Measurements from ENCODE around the gene OR6Q1. TPM values are rescaled to one million over a fixed set of nuclear protein-coding genes. Genes with fewer than 3 reads are reported as not detected.
"Not testable (repeated sequence)": the region's sequence is repeated elsewhere in the genome, so short reads cannot be mapped to it uniquely, and the experiment has no call there.

OR6Q1 gene
- polyA plus RNA-seq (2013, experiment 1 of 2; ENCODE audit: insufficient read length), result not detected
- polyA plus RNA-seq (2013, experiment 2 of 2; ENCODE audit: insufficient read length), result not detected

- no peak for DNase-seq
Measured at GRCh38 chr11:58030653-58031052, at the start of gene OR6Q1. Gene OR6Q1 (plus strand): TSS chr11:58030953. CDS start chr11:58030953, 0 bp downstream.

DNA sequence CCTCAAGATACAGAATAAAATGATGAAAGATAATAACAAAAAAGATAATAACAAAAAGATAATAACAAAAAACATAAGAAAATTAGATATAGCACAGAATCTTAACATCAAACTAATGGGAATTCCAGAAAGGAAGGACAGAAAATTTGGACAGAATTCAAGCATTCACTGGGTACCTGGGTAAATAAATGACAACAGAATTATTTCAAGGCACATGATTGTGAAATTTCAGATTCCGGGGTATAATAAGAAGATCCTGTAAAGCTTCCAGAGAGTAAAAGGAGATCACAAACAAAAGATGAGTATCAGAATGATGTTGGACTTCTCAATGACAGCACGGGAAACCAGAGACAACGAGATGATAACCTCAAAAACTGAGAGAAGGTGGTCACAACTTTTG lies 49.2 kb upstream of the OR6Q1 start:
- no peak for DNase-seq

DNA sequence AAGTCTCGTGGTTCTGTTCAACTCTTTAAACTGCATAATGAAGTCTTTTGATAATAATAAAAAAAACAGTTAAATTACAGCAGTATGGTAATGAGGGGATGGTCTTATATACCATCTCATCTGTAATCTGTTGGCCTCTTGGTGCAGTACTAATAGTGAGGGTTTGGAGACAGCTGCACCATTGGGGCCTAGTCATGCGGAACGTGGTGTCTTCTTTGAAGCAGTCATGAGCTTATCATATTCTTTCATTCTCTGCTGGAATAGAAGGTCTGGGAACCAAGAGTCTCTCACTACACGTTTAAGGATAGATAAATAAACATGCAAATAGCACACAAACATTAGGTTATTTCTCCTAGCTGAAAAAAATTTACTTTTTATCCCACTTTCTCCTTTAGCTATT lies 48.0 kb upstream of the OR6Q1 start:
- DNase-seq, result no peak

DNA sequence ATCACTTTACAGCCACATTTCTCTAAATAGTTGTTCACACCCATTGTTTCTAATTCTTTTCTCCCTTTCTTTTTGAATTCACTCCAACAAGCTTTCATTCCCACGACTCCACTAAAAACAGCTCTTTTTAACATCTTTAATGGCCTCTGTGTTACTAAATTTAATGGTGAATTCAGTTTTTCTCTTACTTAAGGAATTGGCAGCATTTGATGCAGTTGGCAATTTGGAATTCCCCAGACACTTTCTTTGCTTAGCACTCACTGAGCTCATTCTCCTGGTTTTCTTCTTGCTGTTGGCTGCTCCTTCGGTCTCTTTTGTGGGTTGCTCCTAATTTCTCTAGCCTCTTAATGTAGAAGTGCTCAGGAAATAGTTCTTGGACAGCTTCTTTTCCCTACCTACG lies 47.6 kb upstream of the OR6Q1 start:
- no peak for DNase-seq

GRCh38 chr11:57999523-57999922 lies 31.2 kb upstream of the OR6Q1 start:
- not testable (repeated sequence) for DNase-seq

GRCh38 chr11:58000021-58000420 lies 30.7 kb upstream of the OR6Q1 start:
- not testable (repeated sequence) for DNase-seq

DNA sequence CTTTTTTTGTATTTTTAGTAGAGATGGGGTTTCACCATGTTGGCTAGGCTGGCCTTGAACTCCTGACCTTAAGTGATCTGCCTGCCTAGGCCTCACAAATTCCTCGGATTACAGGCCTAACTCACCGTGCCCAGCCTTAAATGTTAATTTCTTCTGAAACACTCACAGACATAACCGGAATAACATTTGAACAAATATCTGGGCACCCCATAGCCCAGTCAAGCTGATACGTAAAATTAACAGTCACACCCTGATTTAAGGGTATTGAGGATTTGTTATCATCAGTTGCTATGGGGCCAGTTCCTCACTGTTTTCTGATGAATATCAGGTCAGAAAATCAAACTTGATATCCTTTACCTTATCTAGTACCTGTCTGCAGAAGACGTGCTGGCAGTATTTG lies 30.1 kb upstream of the OR6Q1 start:
- no peak for DNase-seq

DNA sequence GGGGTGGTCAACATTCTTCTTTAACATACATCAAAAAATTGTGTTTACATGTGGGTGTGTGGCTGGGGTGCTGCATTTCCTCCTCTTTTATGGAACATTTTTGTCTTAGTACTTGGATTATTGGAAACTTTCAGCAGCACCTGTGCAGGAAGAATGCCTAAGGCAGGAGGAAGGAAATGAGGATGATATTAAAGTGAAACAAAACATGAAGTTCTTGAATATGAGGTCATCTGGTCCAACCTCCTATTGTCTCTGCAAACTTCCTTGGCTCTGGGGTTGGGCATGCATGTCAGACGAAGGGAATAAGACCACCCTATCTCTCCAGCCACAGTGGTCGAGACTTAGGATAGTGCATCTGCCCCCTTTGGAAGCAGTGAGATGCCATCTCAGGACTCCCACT lies 27.7 kb upstream of the OR6Q1 start:
- DNase-seq, result no peak

GRCh38 chr11:58003591-58003990 lies 27.2 kb upstream of the OR6Q1 start:
- DNase-seq, result no peak

- DNase-seq, result no peak
Measured at GRCh38 chr11:58004664-58005063, 26.1 kb upstream of the OR6Q1 start.

DNA sequence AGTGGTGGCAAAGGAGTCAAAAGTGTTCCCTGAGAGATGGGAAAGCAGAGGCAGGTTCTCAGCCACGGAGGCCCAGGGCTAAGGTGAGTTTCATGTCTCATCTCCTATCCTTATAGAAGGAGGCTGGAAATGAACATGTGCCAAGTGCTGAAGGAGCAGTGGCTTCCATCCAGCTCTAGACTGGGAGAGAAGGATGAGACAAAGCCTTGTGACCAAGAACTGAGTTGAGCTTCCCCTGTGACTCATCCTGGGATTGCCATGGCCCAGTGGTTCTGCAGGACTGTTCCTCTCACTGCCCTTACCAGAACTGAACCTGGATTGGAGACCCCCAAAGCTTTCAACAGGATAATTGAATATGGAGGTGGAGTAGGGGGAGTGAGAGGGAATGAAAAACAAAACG lies 23.8 kb upstream of the OR6Q1 start:
- no peak for DNase-seq

DNA sequence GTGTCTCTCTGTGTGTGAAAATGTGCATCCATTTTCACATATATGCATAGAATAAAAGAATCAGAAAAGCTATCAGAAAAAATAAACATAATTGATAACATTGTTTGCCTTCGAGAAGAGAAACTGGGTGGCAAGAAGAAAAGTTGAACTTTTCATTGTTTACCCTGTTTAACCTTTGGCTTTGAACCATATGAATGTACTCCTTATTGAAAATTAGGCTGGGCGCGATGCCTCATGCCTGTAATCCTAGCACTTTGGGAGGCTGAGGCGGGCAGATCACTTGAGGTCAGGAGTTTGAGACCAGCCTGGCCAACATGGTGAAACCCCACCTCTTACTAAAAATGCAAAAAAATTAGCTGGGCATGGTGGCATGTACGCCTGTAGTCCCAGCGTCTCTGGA lies 19.0 kb upstream of the OR6Q1 start:
- no peak for DNase-seq

- DNase-seq, result no peak
Measured at GRCh38 chr11:58023435-58023931, 7.3 kb upstream of the OR6Q1 start, which contains the start of gene OR9Q1. Gene OR9Q1 (plus strand): TSS chr11:58023881. CDS start chr11:58179445, 155,564 bp downstream.

- peak; percentile 3 for DNase-seq
Measured at GRCh38 chr11:58024601-58025091, 6.1 kb upstream of the OR6Q1 start.

- DNase-seq, result no peak
Measured at GRCh38 chr11:58027341-58027740, 3.4 kb upstream of the OR6Q1 start.

DNA sequence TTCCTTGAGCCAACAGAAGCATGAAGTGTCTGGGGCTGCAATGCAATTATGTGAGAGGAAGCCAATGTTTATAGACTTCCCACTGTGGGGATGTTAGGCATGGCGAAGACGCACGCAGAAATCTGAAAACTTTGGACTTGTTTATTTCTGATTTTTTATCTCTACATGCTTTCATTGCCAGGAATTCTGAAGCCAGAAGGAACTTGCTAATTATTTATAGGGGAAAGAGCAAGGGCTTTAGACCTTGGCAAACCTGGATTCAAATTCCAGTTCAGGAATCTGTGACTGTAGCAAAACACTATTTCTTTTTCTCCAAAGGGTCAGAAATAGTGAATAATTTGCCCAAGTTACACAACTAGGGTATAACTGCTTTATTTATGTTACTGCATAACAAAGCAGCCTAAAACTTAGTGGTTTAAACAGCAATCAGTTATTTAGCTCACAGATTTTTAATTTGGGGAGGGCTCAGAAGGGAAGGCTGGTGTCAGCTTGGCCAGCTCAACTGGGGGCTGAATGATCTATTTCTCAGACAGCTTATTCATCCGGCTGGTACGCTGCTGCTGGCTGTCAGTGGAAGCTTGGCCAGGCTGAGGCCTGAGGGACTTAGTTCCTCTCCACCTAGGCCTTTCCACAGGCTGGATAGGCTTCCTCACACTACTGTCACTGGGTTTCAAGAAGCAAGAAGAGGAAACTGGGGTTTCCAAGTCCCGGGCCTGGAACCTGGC lies 1.9 kb upstream of the OR6Q1 start:
- no peak for DNase-seq

DNA sequence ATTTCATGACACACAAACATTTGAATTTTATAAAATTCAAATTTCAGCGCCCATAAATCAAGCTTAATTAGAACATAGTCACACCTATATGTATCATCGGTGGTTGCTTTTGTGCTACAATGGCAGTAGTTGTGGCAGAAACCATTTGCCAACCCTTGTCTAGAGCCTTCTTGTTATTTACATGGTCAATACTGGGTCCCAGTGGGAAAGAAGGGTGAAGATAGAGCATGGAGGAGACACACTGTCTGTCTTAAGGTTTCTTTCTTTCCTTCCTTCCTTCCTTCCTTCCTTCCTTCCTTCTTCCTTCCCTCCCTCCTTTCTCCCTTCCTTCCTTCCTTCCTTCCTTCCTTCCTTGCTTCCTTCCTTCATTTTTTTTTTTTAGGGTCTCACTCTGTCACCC lies 3.7 kb downstream of the OR6Q1 start:
- DNase-seq, result no peak

DNA sequence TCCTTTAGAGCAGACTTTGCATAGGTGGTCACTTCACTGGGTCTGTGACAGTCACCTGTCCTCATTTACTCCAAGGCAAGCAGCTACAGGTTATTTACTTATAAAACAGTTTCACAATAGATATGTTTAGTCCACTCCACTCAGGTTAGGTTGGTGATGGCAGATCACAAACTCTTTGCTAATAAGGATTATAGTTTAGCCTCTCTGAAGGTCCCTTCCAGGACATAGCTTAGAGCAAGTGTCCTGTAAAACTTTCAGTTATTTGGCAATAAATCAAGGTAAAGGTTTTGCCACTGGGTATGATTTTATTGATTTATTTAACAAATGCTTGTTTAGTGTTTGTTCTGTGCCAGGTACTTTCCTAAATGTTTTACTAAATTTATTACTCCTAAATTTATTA lies 8.8 kb downstream of the OR6Q1 start:
- DNase-seq, result no peak

GRCh38 chr11:58043379-58043778 lies 12.6 kb downstream of the OR6Q1 start:
- no peak for DNase-seq

DNA sequence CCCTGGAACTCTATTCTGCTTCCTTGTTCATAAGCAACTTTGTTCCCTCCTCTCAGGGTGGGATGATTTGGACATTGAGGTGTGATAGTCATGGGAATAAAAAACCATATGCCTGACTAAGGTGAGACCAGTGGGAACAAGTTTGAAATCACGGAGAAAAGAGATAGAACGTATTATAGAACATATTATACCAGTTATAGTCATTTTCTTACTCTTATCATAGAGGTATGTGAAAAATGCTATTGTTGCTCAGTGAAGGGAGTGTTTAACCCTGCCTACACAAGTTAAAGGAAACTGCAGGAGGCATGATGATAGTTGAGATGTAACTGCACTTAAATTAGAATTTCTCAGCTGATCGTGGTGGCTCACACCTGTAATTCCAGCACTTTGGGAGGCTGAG lies 15.5 kb downstream of the OR6Q1 start:
- no peak for DNase-seq

DNA sequence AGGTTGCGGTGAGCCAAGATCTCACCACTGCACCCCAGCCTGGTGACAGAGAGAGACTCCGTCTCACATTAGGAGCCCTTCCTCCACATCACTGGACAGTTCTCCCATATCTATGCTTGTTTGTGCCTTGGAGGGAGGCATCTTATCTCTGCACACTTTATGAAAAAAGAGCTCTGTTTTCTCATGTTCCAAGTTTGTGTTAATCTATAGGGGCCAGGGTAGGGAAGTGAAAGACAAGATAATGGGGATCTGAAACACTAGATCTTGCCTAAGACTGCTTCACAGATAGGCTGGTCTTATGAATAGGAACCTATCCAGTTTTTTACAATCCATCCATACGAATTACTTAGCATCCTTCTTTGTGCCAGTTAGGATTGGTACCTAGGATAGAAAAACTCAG lies 17.1 kb downstream of the OR6Q1 start:
- no peak for DNase-seq

DNA sequence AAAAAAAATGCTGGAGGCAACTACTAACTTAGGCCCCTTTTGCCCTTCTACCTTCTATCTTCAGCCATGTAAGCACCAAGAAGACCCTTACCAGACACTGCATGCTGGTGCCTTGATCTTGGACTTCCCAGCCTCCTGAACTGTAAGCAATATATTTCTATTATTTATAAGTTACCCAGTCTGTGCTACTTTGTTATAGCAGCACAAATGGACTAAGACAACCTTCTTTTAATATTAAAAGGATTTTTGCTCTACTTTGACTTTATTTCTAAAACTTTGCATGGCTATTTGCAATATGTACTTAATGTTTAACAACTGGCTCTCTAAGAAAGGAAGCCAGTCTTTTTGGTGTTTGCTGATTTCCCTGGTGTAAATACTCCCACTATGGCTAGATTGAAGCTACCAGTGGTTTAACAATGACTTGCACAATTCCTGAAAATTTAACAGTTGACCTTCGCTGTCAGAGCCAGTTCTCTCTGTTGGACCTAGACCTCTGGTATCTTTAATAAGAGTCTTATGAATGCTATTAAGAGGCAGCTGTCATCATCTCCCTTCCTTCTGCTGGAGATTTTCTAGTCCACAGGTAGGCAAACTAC lies 25.2 kb downstream of the OR6Q1 start:
- DNase-seq, result no peak

DNA sequence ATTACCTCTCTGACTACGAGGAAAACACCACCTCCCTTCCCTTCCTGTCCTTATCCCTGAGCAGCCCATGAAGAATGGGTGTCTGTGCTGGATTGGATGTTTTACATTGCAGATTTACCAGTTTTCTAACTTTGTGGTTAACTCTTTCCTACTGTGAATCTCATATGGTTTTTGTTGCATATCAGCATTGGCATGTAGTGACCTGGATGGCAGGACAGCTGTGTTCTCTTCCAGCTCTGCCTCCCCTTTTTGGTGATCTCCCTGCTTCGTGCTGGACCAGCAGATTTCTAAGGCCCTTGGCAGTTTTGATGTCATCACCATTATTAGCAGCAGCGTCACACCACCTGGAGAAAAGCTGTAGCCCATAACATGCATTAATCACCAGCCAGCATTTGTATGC lies 26.7 kb downstream of the OR6Q1 start:
- peak; percentile 21 for DNase-seq

Measured in fibroblast of skin of back (primary cell).